CD4-positive, alpha-beta T cell (primary cell): ENCODE data around the gene BCAT1. TPM values are rescaled to one million over a fixed set of nuclear protein-coding genes. Genes with fewer than 3 reads are reported as not detected.

Source experiments
- ATAC-seq: fragments of 200-7000 bp; cut with Tn5 transposase; one replicate; pipeline ENCODE4 v1.10.0; 2022; ENCODE audit warnings: mild to moderate bottlenecking; ENCODE audit not compliant: poor library complexity
- CTCF ChIA-PET: fragments of 350-600 bp; sonication (Branson Sonifier 250); formaldehyde crosslinking; loops from one replicate; lab custom pipeline; 2021; ENCODE audit warnings: antibody characterized with exemption, inconsistent platforms; lab: Charles Lee
- POLR2A ChIA-PET: fragments of 350-600 bp; sonication (Branson Sonifier 250); formaldehyde crosslinking; loops from one replicate; lab custom pipeline; 2021; ENCODE audit warnings: antibody characterized with exemption, inconsistent platforms; lab: Charles Lee
- DNase-seq, 14 experiments: peaks; one replicate each; pipeline ENCODE4 v3.0.0-alpha.2; 2013 to 2020; ENCODE audit warnings: mixed read lengths in 2 of 14
- H3K27ac ChIP-seq, 2 donors: one replicate each; pipeline versions ENCODE4 v1.5.1 to v1.7.0; 2013; ENCODE audit warnings: low read length in 2 of 2, low read depth in 1 of 2, mild to moderate bottlenecking in 1 of 2
- H3K27me3 ChIP-seq, 2 experiments: 1 replicate in 1 of 2; 2 replicates in 1 of 2; pipeline versions ENCODE4 v1.6.1 to v1.7.0; 2013; ENCODE audit warnings: low read length in 2 of 2, control low read depth in 1 of 2, mild to moderate bottlenecking in 1 of 2, moderate library complexity in 1 of 2; ENCODE audit not compliant: insufficient read depth in 2 of 2, control insufficient read depth in 1 of 2
- H3K36me3 ChIP-seq: one replicate; pipeline ENCODE4 v1.6.1; 2013; ENCODE audit warnings: low read length, control low read depth; ENCODE audit not compliant: insufficient read depth
- H3K4me1 ChIP-seq: one replicate; pipeline ENCODE4 v1.6.1; 2013; ENCODE audit warnings: low read length, control low read depth; ENCODE audit not compliant: insufficient read depth
- H3K4me3 ChIP-seq: one replicate; pipeline ENCODE4 v1.5.1; 2013; ENCODE audit warnings: mild to moderate bottlenecking, low read length, moderate library complexity
- H3K9me3 ChIP-seq, 2 experiments: 1 replicate in 1 of 2; 2 replicates in 1 of 2; pipeline versions ENCODE4 v1.6.1 to v1.7.0; 2013; ENCODE audit warnings: low read length in 2 of 2, mild to moderate bottlenecking in 2 of 2, control low read depth in 1 of 2, moderate library complexity in 1 of 2; ENCODE audit not compliant: control insufficient read depth in 1 of 2, insufficient read depth in 1 of 2
- H3K27ac Mint-ChIP-seq: one replicate; pipeline ENCODE4 v1.8.0; 2020; ENCODE audit warnings: mixed read lengths
- H3K27me3 Mint-ChIP-seq: one replicate; pipeline ENCODE4 v1.8.0; 2021; ENCODE audit warnings: mixed read lengths
- H3K36me3 Mint-ChIP-seq: one replicate; pipeline ENCODE4 v1.8.0; 2021; ENCODE audit warnings: low read depth, mixed read lengths
- H3K4me1 Mint-ChIP-seq: one replicate; pipeline ENCODE4 v1.8.0; 2021; ENCODE audit warnings: low read depth, mixed read lengths
- H3K4me3 Mint-ChIP-seq: one replicate; pipeline ENCODE4 v1.8.0; 2020; ENCODE audit warnings: mild to moderate bottlenecking, mixed read lengths
- H3K9me3 Mint-ChIP-seq: one replicate; pipeline ENCODE4 v1.8.0; 2020; ENCODE audit warnings: mixed read lengths
- intact Hi-C, 2 experiments: fragments of 100-400 bp; cut with DNase I in 1 of 2; cut with micrococcal nuclease in 1 of 2; formaldehyde crosslinking; loops; one replicate each; pipeline versions ENCODE4 v1.15.1 to v1.9.0; 2023 to 2025; cut with DNase I, micrococcal nuclease
- total RNA-seq, 174 experiments: library from RNA in 2 of 174; stranded (reverse) in 2 of 174; gene quantifications; one replicate each; pipeline ENCODE4 v1.2.3 and lab custom pipeline; 2021 to 2026
- TF ChIP-seq, protein P1 (sequence below): fragments of 200-600 bp; IDR thresholded peaks from one replicate; pipeline ENCODE4 v1.8.0; 2022; ENCODE audit warnings: antibody characterized with exemption, mild to moderate bottlenecking

The BCAT1 gene
- total RNA-seq, 2 experiments from 2014 or later: 0.34 to 0.91 TPM

GRCh38 chr12:24833513-24833912 lies 115.4 kb downstream of the BCAT1 start:
- TF ChIP-seq, protein P1, sequence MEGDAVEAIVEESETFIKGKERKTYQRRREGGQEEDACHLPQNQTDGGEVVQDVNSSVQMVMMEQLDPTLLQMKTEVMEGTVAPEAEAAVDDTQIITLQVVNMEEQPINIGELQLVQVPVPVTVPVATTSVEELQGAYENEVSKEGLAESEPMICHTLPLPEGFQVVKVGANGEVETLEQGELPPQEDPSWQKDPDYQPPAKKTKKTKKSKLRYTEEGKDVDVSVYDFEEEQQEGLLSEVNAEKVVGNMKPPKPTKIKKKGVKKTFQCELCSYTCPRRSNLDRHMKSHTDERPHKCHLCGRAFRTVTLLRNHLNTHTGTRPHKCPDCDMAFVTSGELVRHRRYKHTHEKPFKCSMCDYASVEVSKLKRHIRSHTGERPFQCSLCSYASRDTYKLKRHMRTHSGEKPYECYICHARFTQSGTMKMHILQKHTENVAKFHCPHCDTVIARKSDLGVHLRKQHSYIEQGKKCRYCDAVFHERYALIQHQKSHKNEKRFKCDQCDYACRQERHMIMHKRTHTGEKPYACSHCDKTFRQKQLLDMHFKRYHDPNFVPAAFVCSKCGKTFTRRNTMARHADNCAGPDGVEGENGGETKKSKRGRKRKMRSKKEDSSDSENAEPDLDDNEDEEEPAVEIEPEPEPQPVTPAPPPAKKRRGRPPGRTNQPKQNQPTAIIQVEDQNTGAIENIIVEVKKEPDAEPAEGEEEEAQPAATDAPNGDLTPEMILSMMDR: no peak
- no peak overlapping the region for H3K27ac Mint-ChIP-seq
- Histone ChIP-seq H3K27me3 (no peaks in the 10 kb centered on the region), H3K4me3 (no peak overlapping the region), H3K36me3 (no peaks in the 10 kb centered on the region), H3K9me3 (no peaks in the 10 kb centered on the region), H3K4me1 (no peaks in the 10 kb centered on the region), H3K27ac (no peak overlapping the region)
- H3K27me3 Mint-ChIP-seq: peaks cover 8% of the 10 kb centered on the region
- no peaks in the 10 kb centered on the region for H3K9me3 Mint-ChIP-seq
- intact Hi-C loops: no loop called here
- CTCF ChIA-PET: no interaction called here
- H3K4me3 Mint-ChIP-seq: no peak overlapping the region
- POLR2A ChIA-PET: no interaction called here
- ATAC-seq (no peak), DNase-seq (no peak)
- no peaks in the 10 kb centered on the region for H3K36me3 Mint-ChIP-seq
- H3K4me1 Mint-ChIP-seq: no peaks in the 10 kb centered on the region

- DNase-seq (no peak), ATAC-seq (no peak)
- no peaks in the 10 kb centered on the region for H3K36me3 ChIP-seq
- no peak overlapping the region for H3K27ac ChIP-seq
- POLR2A ChIA-PET: no interaction called here
- H3K4me3 ChIP-seq: no peak overlapping the region
- intact Hi-C loops: no loop called here
- H3K4me1 Mint-ChIP-seq: peaks cover 8% of the 10 kb centered on the region
- TF ChIP-seq, protein P1: no peak
- H3K4me3 Mint-ChIP-seq: no peak overlapping the region
- no peaks in the 10 kb centered on the region for H3K4me1 ChIP-seq
- H3K9me3 Mint-ChIP-seq: no peaks in the 10 kb centered on the region
- H3K36me3 Mint-ChIP-seq: no peaks in the 10 kb centered on the region
- CTCF ChIA-PET: no interaction called here
- H3K27me3 Mint-ChIP-seq: no peaks in the 10 kb centered on the region
- no peak overlapping the region for H3K27ac Mint-ChIP-seq
- H3K27me3 ChIP-seq: no peaks in the 10 kb centered on the region
- H3K9me3 ChIP-seq: no peaks in the 10 kb centered on the region
These were observed 124.9 kb downstream of the BCAT1 start for GRCh38 chr12:24823808-24824515.

GRCh38 chr12:24822121-24822899 lies 126.6 kb downstream of the BCAT1 start:
- Histone ChIP-seq H3K9me3 (no peaks in the 10 kb centered on the region), H3K36me3 (no peaks in the 10 kb centered on the region), H3K4me3 (no peak overlapping the region), H3K4me1 (no peaks in the 10 kb centered on the region), H3K27ac (no peak overlapping the region), H3K27me3 (no peaks in the 10 kb centered on the region)
- H3K27me3 Mint-ChIP-seq: no peaks in the 10 kb centered on the region
- no peaks in the 10 kb centered on the region for H3K9me3 Mint-ChIP-seq
- intact Hi-C loops: no loop called here
- no peak overlapping the region for H3K27ac Mint-ChIP-seq
- no peak for ATAC-seq
- no peaks in the 10 kb centered on the region for H3K36me3 Mint-ChIP-seq
- no peak overlapping the region for H3K4me3 Mint-ChIP-seq
- TF ChIP-seq, protein P1: no peak
- ChIA-PET CTCF (no interaction called here), POLR2A (no interaction called here)
- H3K4me1 Mint-ChIP-seq: peaks cover 8% of the 10 kb centered on the region
- no peak for DNase-seq
